ENCODE measurements around the gene SPG7.
"Not testable (repeated sequence)": the region's sequence is repeated elsewhere in the genome, so short reads cannot be mapped to it uniquely, and the experiment has no call there.

The SPG7 gene

GRCh38 chr16:89581045-89581695 is 73.0 kb downstream of the SPG7 start:
- no peak for DNase-seq (ENCODE audit: low spot score)

GRCh38 chr16:89581861-89582563 is 73.8 kb downstream of the SPG7 start:
- DNase-seq (ENCODE audit: low spot score), result no peak

- DNase-seq (ENCODE audit: low spot score), result no peak
Observed at GRCh38 chr16:89582614-89583196, 74.5 kb downstream of the SPG7 start.

GRCh38 chr16:89583197-89583894 is 75.1 kb downstream of the SPG7 start:
- DNase-seq (ENCODE audit: low spot score), result no peak

GRCh38 chr16:89583895-89584644 is 75.9 kb downstream of the SPG7 start:
- DNase-seq (ENCODE audit: low spot score), result no peak

- no peak for DNase-seq (ENCODE audit: low spot score)
Observed at GRCh38 chr16:89584768-89585549, 76.8 kb downstream of the SPG7 start.

GRCh38 chr16:89586218-89586617 is 78.0 kb downstream of the SPG7 start:
- no peak for DNase-seq (ENCODE audit: low spot score)

- no peak for DNase-seq (ENCODE audit: low spot score)
Observed at GRCh38 chr16:89586853-89587252, 78.7 kb downstream of the SPG7 start.

- DNase-seq (ENCODE audit: low spot score), result not testable (repeated sequence)
Observed at GRCh38 chr16:89587676-89588075, 79.5 kb downstream of the SPG7 start.

GRCh38 chr16:89588413-89589109 is 80.4 kb downstream of the SPG7 start:
- no peak for DNase-seq (ENCODE audit: low spot score)

GRCh38 chr16:89589241-89589926 is 81.2 kb downstream of the SPG7 start:
- DNase-seq (ENCODE audit: low spot score), result no peak

- no peak for DNase-seq (ENCODE audit: low spot score)
Observed at GRCh38 chr16:89593841-89594240, 85.6 kb downstream of the SPG7 start.

- no peak for DNase-seq (ENCODE audit: low spot score)
Observed at GRCh38 chr16:89595330-89596060, 87.3 kb downstream of the SPG7 start.

GRCh38 chr16:89596061-89596689 is 88.0 kb downstream of the SPG7 start:
- no peak for DNase-seq (ENCODE audit: low spot score)

GRCh38 chr16:89596957-89597649 is 88.9 kb downstream of the SPG7 start:
- no peak for DNase-seq (ENCODE audit: low spot score)

GRCh38 chr16:89598199-89598598 is 90.0 kb downstream of the SPG7 start:
- no peak for DNase-seq (ENCODE audit: low spot score)

GRCh38 chr16:89599451-89599858 is 91.3 kb downstream of the SPG7 start:
- no peak for DNase-seq (ENCODE audit: low spot score)

GRCh38 chr16:89599902-89600301 is 91.7 kb downstream of the SPG7 start:
- no peak for DNase-seq (ENCODE audit: low spot score)
